Activated CD4-positive, alpha-beta T cell treated with anti-CD3 and anti-CD28 coated beads, Interleukin-2, Interleukin-4, amounts not matched to agents 100 ng/mL and 50 ng/mL, durations not matched to agents 16 hours and 8 hours (primary cell): ENCODE measurements around the gene FAM83D.

ENCODE experiments used
- DNase-seq: peaks from one replicate; pipeline ENCODE4 v3.0.0-alpha.2; 2020; ENCODE audit warnings: low spot score

FAM83D gene

DNA sequence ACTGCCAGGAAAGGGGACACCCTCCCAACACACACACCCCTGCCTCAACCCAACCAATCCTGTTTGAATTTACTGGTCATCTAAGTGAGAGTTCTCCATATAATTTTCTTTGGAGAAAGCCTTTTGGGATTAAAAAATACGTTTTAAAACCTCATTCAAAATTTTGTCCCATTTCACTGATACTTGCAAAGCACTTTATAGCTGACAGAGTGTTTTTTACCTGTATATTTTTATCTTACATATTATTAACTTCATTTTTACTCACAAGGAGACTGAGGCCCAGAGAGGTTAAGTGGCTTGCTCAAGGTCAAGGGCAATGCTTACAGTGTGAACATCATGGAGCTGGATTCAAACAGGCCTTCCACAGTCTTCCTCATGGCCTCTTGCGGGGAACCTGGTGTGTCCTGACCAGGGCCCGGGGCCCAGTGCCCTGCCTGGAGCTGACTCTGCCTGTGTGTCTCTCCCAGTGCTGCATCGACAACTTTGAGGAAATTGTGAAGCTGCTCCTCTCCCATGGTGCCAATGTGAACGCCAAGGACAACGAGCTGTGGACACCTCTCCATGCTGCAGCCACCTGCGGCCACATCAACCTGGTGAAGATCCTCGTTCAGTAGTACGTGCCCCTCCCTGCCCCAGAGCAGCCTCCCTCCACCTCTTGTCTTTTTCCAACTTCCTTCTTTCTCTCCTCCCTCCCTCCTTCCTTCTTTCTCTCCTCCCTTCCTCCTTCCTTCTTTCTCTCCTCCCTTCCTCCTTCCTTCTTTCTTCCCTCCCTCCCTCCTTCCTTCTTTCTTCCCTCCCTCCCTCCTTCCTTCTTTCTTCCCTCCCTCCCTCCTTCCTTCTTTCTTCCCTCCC, 30.9 kb upstream of the FAM83D start:
- no peak for DNase-seq

DNA sequence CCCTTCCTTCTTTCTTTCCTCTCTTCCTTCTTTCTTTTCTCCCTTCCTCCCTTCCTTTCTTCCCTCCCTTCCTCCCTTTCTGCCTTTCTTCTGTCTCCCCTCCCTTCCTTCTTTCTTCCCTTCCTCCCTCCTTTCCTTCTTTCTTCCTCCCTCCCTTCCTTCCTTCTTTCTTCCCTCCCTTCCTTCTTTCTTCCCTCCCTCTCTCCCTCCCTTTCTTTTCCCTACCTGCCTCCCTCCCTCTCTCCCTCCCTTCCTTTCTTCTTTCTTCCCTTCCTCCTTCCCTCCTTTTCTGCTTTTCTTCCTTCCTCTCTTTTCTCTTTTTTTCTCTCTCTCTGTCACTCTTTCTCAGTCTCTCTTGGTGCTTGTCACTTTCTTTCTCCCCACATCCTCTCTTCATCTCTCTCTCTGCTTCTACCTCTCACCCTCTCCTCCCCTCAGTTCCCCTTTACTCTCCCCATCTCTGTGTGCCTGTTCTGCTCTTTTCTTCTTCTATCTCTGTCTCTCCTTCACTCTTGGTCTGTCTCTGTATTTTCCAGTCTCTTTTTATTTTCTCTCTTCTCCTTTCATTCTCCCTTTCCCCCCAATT, 30.1 kb upstream of the FAM83D start:
- no peak for DNase-seq

DNA sequence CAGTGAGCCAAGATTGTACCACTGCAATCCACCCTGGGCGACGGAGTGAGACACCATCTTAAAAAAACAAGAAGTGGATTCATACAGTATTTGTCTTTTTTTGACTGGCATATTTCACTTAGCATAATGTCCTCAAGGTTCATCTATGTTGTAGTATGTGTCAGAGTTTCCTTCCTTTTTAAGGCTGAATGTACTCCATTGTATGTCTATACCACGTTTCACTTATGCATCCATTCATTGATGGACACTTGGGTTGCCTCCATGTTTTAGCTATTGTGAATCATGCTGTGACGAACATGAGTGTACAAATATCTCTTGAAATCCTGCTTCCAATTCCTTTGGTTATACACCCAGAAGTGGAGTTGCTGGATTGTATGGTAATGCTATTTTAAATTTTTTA, 28.9 kb upstream of the FAM83D start:
- DNase-seq = no peak

DNA sequence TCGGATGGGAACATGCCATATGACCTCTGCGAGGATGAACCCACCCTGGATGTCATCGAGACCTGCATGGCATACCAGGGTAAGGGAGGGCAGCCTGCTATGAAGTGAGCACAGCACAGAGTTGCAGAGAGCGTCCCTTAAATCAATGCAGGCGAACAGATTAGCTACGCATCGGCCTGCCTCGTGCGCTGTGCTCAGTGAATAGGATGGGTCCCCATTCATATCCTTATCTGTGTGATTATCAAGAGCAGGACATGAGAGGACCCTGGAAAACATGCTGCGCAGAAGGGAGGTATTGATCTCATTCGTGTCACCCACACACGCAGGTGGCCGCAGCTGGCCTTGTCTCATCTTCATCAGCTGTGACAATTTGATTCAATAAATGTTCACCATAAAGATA, 25.6 kb upstream of the FAM83D start:
- no peak for DNase-seq

DNA sequence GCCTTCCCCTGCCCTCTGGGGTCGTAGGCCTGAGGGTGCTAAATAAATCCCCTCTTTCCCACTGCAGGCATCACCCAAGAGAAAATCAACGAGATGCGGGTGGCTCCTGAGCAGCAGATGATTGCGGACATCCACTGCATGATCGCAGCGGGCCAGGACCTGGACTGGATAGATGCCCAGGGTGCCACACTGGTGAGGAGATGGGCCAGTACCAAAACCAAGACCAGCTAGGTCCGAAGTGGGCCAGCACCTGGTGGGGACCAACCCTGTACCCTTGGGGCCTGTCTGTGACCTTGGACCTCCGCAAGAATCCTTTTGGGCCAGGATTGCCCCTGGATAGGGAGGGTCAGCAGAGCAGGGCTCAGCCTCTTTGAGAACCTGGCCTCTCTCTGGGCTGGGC, 23.6 kb upstream of the FAM83D start:
- DNase-seq = no peak

DNA sequence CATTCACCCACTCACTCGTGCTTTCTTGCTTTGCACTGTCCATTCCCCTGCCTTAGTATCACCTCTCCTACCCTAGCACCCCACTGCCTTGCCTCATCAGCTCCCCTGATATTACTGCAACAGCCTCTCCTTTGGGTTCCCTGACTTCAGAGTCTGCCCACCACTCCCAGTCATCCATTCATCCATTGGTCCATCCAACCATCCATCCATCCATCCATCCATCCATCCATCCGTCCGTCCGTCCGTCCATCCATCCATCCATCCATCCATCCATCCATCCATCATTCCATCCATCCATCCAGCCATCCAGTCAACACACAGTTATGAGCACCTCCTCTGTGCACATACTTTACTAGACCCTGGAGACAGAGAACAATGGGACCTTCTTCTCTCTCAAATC, 22.9 kb upstream of the FAM83D start:
- no peak for DNase-seq

DNA sequence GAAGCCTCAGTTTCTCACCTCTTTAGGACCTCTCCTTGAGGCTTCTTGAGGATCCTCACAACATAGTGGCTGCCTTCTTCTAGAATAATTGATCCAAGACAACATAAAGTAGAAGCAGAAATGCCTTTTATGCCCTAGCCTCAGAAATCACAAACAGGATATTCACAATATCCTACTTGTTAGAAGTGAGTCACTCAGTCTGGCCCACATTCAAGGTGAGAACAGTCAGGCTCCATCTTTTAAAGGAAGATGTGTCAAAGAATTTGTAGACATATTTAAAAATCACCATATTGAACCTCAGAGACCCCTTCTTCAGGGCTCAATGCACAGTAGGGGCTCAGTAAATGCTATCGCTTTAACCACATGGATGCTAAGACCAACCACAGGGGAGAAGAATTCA, 20.8 kb upstream of the FAM83D start:
- no peak for DNase-seq

DNA sequence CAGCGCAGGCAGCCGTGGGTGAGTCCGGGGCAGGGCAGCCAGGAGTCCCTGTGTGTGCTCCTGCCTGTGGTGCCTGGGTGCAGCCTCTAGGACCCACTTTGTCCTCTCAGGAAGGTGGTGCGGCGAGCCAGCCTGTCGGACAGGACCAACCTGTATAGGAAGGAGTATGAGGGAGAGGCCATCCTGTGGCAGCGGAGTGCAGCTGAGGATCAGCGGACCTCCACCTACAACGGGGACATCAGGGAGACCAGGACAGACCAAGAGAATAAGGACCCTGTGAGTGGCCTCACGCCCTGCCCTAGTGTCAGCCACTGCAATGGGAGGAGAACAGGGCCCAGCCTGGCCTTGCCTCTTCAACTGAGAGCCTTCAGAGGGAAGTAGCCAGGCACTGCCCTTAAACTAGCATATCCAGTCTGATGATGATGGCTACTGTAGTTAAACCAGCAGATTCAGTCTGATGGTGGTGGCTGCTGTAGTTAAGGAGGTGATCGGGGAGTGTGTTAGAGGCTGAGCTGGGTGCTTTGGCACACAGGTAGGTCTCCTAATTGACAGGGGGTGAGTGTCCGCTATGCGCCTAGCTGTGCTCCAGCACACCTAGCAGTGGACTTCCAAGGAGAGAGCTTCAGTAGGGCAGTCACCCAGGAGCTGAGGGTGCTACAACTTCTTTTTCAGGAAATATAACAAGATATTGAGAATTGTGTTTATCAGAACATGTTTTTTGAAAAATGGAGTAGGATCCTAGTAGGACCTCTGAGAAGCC, 18.1 kb upstream of the FAM83D start:
- DNase-seq = no peak

DNA sequence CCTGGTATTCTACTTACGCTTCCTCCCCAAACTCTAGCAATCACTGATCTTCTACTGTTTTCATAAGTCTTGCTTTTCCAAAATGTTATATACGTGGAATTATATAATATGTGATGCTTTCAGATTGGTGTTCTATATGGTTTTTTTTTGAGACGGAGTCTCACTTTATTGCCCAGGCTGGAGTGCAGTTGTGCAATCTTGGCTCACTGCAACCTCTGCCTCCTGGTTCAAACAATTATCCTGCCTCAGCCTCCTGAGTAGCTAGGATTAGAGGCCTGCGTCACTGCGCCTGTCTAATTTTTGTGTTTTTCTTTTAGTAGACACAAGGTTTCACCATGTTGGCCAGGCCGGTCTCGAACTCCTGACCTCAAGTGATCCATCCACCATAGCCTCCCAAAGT, 10.9 kb upstream of the FAM83D start:
- DNase-seq = no peak

DNA sequence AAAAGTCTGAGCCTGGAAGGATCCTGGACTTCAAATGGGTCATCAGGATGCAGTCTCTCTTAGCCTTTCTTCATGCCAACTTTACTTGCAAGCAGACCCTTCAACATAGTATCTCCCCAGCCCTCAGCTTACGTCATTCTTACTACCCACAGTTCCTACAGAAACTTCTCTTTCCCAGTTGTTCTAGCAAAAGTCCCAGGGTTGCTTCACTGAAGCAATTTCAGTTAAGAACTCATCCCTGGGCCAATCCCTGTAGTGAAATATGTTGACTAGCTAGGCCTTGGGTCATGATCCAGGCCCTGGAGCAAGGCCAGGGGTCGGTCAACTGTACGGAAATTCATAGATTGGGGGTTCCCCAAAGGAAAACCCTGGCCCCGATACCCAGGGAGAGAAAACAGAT, 8.6 kb upstream of the FAM83D start:
- DNase-seq = no peak

DNA sequence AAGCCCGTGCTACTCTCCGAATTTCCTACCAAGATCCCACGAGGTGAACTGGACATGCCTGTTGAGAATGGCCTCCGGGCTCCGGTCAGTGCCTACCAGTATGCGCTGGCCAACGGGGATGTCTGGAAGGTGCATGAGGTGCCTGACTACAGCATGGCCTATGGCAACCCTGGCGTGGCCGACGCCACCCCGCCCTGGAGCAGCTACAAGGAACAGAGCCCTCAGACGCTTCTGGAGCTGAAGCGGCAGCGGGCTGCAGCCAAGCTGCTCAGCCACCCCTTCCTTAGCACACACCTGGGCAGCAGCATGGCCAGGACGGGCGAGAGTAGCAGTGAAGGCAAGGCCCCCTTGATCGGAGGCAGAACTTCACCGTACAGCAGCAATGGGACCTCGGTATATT, 8.0 kb upstream of the FAM83D start:
- DNase-seq = no peak

DNA sequence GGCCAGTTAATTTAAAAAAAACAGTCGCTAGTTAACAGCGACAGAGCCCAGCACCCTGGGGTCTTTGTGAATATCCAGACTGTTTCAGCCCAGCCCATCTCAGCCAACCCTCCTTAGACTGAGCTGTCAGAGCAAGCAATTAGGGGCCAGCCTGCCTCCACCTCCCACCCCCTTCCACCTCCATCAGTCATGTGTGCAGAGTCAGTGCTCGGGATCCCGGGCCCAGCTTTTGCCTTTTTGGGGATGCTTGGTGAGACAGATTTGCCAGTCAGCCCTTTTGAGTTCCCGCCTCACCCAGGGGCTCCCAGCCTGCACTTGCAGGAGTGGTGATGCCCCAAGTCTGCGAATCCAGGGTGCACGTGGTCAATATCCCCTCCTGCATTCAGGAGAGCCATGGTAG, 6.5 kb upstream of the FAM83D start:
- no peak for DNase-seq

DNA sequence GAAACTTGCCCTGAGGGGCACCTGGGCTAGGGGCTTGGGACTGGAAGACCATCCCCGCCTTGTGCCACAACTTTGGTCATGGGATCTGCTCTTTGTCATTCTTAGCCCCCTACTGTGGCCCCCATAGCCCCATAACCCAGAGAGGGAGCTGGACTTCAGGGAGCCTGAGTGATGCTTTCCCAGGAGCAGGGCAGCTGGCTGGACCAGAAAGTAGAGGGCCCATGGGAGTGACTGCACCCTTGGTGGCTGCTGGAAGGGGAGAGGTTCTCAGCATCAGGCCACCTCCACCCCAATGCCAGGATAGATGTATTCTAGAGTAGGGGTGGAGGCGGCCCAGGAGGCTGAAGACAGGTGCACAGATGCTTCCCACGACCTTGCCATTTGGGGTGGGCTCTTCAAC, 5.8 kb upstream of the FAM83D start:
- DNase-seq = no peak

DNA sequence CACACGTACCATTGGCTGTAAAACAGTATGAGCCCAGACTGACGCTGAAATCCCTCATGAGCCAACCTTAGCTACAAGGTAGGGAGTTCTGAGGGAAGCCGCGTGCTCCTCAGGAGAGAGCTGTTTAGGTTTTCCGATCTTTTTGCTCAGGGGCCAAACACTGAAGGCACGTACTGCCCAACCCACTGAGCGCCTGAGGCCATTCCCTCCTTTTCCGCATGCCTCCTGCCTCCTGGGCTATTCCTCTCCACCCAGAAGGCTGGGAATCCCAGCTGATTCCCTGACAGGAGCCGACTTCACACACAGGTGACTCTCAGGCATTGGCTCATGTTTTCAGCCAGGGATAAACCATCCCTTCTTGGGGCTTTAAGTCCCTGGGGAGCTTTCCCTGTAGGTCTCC, 5.4 kb upstream of the FAM83D start:
- no peak for DNase-seq

DNA sequence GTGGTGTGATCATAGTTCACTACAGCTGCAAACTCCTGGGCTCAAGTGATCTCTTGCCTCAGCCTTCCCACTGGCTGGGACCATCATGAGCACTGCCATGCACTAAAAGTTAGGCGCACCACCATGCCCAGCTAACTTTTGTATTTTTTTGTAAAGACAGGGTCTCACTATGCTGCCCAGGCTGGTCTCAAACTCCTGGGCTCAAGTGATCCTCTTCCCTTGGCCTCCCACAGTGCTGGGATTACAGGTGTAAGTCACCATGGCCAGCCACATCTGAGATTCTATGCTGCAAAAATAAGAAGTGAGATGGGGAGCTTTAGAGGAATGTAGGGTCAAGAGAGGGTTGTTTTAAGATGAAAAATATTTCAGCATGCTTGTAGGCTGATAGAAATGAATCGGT, 1.5 kb upstream of the FAM83D start:
- no peak for DNase-seq

DNA sequence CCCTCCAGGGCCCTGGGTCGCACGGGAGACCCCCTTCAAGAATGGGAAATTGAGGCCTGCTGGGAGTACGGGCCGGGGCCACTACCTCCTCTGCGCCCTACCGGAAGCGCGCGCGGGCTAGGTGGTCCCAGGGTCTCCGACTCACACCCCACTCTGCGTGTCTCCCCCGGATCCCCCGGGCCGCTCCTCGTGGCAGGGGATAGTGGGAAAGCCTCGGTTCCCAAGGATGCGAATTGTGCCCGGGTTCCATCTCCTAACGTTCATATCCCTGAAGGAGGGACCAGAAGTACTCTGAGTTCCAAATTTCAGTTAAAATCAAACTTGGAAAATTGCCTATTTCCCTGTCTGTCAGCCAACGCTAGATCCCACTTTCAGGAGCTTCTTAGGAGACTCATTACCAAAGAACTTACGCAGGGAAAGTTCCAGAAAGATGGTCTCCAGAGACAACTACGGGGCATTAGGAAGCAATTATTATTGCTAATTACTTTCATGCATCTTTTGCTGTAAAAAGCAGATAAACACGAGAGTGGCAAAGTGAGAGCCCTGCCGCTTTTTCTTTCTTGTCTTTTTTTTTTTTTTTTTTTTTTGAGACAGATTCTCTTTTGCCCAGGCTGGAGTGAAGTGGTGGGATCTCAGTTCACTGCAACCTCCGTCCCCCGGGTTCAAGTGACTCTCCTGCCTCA, 858 bp downstream of the FAM83D start:
- no peak for DNase-seq

DNA sequence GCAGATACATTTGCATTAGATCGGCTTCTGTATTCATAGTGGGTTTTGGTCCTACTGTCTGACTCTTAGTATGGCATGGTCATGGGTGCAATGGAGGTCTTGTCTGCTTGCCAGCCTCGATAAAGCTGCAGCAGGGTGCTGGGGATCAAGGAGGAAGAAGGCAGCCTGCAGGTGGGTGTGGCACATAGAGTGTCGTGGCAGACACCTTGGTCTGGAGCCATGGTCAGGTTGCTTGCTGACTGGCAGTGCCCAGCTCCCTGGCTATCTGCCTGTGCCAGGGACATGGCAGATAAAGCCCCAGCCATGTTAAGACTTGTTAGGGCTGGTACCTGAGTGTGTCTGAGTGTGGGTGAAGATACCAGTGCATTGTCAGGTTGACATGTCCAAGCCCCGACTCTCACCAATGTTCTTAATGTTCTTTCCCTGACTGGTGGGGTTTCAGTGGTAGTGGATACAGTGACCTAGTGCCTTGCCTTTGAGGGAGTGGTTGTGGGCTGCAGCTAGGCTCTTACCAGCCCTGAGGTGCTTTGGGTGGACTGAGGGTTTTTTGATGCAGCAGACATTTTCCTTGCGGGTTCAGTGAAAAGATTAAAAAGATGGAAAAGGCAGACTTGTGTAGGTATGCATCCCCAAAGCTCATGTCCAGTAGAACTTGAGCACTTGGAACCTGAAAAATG, 1.8 kb downstream of the FAM83D start:
- no peak for DNase-seq

DNA sequence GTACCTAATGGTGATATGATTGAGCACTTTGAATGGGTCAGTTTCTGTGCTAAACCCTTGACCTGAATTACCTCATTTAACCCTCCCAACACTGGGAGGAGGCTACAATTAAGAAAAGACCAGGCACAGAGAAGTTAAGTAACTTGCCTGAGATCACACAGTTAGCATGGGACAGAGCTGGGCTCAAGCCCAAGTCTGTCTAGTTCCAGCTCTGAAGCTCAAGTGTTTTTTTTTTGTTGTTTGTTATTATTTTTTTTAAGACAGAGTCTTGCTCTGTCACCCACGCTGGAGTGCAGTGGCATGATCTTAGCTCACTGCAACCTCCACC, 4.0 kb downstream of the FAM83D start:
- no peak for DNase-seq

DNA sequence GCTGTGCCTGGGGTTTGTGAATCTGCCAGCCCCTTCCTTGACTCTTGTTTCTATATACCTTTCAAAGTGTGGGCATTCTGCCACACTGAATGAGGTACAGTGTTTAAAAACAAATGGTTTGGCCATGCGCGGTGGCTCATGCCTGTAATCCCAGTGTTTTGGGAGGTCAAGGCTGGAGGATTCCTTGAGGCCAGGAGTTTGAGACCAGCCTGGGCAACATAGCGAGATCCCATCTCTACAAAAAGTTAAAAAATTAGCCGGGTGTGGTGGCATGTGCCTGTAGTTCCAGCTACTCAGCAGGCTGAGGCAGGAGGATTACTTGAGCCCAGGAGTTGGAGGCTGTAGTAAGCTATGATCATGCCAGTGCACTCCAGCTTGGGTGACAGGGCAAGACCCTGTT, 5.8 kb downstream of the FAM83D start:
- no peak for DNase-seq

DNA sequence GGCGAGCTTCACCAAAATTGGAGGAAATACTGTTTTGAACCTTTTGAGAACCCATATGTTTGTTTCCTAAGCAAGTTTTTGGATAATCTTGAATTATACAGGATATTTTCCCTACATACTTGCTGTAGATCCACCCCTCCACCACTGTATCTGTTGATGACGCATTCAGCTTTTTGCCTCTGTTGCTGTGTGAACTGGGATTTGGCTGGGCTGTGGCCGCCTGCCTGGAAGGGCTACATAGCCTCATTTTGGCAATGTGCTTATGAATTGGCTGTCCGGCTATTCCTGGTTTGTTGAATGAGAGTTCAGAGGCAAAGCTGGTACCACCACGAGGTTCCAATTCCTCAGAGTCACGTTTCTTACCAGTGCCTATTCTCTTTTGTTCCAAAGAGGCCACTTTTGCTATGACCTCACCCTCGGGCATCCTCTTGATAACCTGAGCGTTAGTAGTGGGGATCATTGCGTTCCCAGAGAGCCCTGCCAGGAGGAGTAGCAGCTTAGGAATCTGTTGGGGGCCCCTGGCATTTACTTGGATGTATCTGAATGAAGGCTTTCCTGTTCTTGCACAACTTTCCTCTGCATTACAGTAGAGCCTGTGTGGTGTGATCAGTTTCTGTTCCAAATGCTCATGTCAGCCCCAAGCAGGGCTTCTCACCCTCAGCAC, 6.4 kb downstream of the FAM83D start:
- DNase-seq = no peak

DNA sequence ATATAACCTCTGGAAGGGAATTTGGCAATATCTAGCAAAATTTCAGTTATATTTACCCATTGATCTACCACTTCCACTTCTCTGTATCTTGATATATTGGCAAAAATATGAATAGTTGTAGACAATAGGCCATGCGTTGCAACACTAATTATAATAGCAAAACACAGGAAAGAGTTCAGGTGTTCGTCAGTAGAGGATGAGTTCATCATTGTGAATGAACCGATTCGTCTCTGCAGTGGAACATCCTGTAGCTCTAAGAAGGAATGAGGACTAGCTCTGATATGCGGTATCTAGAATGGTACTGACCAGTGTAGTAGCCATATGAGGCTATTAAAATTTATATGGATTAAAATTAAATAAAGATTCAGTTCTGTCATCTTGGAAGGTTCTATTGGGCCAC, 8.3 kb downstream of the FAM83D start:
- DNase-seq = no peak

DNA sequence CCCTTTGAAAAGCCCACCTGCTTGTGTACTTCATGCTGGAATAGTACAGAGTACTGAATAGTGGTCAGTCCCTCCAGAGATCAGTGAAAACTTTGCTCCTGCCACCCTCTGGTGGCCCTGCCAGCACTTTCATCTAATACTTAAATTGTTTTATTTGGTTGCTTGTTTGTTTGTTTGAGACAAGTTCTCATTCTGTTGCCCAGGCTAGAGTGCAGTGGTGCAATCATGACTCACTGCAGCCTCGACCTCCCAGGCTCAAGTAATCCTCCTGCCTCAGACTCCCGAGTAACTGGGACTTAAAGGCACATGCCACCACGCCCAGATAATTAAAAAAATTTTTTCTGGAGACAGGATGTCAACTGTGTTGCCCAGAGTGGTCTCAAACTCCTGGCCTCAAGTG, 9.1 kb downstream of the FAM83D start:
- no peak for DNase-seq
